HG03039 (cell line): Measurements from ENCODE around the gene GSTM1.
"Not testable (repeated sequence)": the region's sequence is repeated elsewhere in the genome, so short reads cannot be mapped to it uniquely, and the experiment has no call there.

Experiments
- ATAC-seq: cut with Tn5 transposase; IDR thresholded peaks from one replicate; pipeline ENCODE4 v1.9.1; 2021; ENCODE audit warnings: mild to moderate bottlenecking, moderate library complexity; ENCODE audit not compliant: unreplicated experiment

Gene GSTM1

DNA sequence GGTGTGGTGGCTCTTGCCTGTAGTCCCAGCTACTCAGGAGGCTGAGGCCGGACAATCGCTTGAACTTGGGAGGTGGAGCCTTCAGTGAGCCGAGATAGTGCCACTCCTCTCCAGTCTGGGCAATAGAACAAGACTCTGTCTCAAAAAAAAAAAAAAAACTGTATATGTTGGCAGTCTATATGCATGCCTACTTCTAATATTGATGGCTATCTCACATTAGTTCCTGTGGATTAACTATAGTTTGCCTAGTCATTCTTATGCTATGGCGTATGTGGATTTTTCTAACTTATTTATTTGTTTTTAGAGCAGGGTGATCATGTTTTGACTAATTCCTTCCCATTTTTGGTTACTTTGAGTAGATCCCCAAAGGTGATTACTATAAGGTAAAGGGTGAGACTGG is 9.4 kb downstream of the GSTM1 start:
- no peak for ATAC-seq

DNA sequence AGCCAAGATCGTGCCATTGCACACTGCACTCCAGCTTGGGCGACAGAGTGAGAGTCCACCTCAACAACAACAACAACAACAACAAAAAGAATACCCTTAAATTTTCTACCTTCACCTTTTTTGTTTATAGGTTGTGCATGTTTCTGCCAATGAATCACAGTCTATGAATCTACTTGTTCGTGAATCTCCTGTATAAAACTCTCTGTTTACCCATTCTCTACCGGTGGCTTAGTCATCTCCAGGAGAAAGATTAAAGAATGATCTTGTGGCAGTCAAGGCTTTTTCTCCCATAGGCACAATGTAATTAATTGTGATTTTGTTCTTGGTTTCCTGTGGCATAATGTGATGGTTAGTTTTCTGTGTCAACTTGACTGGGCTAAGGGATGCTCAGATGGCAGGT is 10.2 kb downstream of the GSTM1 start:
- not testable (repeated sequence) for ATAC-seq

DNA sequence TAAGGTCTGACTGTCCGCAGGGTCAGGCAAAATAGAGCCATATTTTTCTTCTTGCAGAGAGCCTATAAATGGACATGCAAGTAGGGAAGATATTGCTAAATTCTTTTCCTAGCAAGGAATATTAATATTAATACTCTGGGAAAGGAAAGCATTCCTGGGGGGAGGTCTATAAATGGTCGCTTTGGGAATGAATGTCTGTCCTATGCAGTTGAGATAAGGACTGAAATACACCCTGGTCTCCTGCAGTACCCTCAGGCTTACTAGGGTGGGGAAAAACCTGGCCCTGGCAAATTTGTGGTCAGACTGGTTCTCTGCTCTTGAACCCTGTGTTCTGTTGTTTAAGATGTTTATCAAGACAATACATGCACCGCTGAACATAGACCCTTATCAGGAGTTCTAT is 15.3 kb downstream of the GSTM1 start:
- ATAC-seq = not testable (repeated sequence)

DNA sequence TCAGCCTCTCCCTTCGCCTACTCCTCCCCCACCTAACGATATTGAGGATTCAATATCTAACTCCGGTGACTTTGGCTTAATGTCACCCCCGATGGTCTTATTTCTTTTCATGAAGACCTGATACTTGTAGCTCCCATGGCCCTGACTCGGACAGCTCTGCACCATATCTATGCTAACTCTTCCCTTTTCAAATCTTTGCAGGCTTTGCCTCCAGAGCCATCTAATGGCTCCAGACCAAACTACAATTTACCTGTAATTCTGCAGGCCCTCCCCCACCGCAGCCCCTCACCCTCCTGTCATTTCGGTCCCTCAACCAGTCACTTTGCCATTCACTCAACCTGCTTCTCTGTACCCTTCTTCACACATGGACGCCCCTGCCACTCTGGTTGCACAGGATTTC is 16.6 kb downstream of the GSTM1 start:
- no peak for ATAC-seq

DNA sequence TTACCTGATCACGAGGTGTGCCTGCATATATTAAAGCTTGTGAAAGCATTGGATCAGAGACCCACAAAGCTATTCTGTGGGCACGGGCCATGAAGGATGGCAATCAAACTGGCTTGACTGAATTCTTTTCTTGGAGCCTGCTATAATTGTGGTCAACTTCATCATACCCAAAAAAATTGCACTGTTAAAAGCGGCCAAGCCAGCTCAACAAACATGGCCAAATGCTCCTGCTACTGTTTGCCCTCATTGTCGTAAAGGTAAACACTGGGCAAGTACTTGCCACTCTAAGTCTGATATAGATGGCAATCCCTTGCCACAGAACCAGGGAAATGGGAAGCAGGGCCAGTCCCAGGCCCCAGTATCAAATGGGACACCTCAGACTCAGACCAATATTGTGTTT is 17.8 kb downstream of the GSTM1 start:
- ATAC-seq = no peak

DNA sequence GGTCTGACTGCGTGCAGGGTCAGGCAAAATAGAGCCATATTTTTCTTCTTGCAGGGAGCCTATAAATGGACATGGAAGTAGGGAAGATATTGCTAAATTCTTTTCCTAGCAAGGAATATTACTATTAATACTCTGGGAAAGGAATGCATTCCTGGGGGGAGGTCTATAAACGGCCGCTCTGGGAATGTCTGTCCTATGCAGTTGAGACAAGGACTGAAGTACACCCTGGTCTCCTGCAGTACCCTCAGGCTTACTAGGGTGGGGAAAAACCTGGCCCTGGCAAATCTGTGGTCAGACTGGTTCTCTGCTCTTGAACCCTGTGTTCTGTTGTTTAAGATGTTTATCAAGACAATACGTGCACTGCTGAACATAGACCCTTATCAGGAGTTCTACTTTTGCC is 21.3 kb downstream of the GSTM1 start:
- ATAC-seq = not testable (repeated sequence)

DNA sequence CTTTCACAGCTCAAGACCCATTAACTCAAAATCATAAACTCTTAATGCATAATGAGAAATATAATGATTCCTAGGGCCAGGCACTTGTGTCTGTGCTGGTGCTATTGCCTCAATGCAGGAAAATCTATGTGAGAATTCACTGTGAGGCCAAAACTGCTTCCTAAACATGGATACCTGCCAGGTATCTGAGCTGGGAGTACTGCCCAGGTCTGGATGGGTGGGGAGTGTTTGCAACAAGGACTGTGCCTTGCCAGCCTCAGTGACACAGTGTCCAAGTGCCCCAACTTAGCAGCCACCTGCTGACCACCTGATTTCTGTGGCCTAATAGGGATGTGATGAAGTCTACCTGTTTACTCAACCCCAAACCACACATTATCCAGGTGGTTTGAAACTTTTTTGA is 22.2 kb downstream of the GSTM1 start:
- ATAC-seq = not testable (repeated sequence)

DNA sequence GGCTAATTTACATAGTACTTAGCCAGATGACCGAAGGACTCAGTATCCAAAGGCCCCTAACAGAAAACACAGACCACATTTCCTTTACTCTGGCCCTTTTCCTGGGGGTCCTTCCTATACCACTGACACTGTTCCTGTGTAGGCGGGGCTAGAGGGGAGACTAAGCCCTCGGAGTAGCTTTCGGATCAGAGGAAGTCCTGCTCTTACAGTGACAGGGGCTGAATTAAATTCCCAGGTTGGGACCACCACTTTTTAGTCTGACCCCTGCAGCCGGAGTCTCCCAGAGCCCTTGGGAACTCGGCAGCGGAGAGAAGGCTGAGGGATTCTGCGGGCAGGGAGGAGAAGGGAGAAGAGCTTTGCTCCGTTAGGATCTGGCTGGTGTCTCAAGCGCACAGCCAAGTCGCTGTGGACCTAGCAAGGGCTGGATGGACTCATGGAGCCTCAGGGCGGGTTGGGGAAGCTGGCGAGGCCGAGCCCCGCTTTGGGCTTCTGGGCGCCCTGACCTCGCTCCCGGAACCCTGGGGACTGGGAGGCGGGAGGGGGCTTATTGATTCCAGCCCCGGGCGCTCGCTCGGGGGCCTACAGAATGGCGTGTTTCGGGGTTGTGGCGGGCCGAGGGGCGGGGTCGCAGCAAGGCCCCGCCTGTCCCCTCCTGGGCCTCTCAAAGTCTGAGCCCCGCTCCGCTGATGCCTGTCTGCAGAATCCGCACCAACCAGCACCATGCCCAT is 24.1 kb downstream of the GSTM1 start, which contains the start of gene GSTM5:
TSS of gene GSTM5 (plus strand) at position 659 of the 728 bp plus-strand sequence. CDS start at position 721, 62 bp downstream.
- ATAC-seq = not testable (repeated sequence)

DNA sequence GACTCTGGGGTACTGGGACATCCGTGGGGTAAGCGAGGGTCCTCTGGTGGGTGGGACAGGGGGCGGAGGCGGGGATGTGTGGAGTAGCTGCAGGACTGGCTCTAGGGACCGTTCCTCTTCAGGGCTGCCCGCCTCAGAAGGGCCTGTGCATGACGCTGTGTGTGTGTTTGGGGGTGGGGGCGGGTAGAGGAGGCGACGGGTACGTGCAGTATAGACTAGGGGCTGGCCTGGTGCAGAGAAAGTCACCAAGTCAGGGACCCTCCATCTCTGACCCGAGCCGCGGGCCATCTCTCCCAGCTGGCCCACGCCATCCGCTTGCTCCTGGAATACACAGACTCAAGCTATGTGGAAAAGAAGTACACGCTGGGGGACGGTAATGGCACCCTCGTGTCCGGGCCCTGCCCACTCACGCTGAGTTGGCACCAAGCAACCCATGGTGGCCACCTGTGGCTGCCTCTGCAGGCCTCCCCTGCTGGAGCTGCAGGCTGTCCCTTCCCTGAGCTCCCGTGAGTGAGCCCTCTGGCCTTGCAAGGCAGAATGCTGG is 24.8 kb downstream of the GSTM1 start:
- ATAC-seq = no peak

DNA sequence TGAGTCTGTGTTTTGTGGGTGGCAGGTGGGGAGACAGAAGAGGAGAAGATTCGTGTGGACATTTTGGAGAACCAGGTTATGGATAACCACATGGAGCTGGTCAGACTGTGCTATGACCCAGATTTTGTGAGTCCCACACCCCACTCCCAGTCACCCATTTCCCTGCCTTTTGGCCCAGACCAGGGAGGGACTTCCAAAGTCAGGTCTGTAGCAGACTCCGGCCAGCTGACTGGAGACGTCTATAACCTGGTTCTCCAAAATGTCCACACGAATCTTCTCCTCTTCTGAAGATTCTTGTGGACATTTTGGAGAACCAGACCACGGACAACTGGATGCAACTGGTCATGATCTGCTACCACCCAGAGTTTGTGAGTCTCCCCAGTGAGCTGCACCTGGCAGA is 26.0 kb downstream of the GSTM1 start:
- ATAC-seq = no peak

DNA sequence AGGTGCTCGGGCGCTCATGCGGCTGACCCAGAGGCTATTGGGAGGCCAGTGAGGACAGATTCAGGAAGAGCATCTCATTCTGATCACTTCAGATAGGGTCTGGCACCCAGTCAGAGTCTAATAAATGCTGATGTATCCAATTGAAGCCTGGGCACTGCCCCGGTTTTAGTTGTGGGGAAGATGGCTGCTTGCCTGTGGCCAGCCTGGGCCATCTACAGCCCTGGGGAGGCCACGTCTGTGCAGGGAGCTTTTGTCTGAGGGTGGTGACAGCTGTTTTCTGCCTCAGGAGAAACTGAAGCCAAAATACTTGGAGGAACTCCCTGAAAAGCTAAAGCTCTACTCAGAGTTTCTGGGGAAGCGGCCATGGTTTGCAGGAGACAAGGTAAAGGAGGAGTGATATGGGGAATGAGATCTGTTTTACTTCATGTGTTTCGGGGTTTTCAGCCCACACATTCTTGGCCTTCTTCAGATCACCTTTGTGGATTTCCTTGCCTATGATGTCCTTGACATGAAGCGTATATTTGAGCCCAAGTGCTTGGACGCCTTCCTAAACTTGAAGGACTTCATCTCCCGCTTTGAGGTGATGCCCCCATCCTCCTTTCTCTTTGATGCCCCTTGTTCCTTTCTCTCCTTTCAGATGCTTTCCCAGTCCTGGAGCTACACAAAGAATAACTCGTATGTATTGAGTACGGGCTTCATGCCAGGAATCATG is 27.2 kb downstream of the GSTM1 start:
- ATAC-seq = no peak

DNA sequence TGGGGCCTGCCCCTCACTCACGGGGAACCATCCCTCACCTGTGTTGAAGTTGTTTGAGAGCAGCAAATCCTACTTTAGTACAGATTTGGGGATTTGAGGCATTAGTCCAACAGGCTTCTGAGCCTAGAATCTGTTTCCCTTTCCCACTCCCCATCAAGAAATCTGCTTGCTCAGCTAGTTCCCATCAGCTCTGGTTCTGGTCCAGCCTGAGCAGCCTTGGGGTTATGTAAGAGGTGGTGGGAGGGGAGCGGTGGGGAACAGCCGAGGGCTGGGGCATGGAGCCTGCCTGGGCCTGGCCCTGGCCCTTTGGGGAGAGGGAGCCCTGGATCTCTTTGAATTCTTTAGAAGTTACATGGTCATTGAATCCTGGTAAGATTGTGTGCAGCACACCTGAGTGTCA is 28.5 kb downstream of the GSTM1 start:
- ATAC-seq = no peak

DNA sequence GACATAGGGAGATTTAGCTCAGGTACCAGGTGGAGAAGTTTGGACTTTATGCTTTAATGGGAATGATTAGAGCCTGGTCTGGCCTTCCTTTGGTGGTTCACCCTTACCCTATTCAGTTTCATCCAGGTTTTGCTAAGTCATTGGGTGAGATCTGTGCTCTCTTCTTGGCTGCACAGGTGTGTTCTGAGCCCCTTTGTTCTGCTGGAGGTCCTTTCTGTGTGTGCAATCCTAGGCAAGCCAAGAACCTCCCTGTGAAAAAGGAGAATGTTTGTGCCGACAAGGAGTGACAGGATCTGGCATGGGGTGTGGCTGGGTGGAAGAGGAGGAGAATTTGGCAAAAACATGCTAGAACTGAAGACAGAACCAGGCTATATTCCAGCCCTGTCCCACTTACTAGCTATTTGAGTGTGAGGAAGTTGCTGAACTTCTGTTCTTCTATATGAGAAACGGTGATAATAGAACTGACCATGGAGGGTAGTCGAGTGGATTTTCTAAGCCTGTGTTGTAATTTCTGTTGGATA is 29.0 kb downstream of the GSTM1 start:
- ATAC-seq = no peak

DNA sequence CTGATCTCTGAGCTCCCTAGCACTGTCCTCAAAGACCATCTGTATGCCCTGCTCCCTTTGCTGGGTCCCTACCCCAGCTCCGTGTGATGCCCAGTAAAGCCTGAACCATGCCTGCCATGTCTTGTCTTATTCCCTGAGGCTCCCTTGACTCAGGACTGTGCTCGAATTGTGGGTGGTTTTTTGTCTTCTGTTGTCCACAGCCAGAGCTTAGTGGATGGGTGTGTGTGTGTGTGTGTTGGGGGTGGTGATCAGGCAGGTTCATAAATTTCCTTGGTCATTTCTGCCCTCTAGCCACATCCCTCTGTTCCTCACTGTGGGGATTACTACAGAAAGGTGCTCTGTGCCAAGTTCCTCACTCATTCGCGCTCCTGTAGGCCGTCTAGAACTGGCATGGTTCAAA is 30.1 kb downstream of the GSTM1 start:
- ATAC-seq = no peak

DNA sequence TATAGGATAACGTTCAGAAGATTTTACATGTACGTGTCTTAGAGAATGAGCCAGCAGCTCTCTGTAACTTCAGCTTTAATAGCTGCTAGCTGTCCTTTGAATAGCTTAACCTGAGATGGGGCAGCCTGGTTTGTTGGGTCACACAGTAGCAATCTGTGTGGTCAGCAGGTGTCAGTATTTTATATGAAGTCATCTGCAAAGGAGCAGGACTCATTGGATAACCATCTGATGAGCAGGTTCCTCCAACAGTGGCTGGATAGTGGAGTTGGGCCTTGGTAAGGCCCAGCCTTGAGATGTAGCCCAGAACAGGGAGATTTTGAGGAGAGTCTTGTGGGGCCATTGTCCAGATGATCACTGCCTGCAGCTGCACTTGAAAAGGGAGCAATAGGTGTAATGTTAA is 30.9 kb downstream of the GSTM1 start:
- ATAC-seq = no peak

DNA sequence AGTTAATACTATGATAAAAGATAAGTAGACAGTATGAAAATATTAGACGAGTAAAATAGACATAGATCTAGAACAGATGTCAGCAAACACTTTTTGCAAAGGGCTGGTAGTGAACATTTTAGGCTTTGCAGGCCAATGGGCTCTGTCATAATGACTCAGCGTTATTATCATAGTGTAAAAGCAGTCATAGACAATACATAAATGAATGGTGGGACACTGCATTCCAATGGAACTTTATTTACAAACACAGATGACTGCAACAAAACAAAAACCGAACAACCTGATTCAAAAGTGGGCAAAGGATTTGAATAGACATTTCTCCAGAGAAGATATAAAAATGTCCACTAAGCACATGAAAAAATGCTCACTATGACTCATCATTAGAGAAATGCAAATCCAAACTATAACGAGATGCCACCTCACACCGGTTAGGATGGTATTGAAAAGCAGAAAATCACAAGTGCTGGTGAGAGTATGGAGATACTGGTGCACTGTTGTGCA is 31.8 kb downstream of the GSTM1 start:
- ATAC-seq = no peak

DNA sequence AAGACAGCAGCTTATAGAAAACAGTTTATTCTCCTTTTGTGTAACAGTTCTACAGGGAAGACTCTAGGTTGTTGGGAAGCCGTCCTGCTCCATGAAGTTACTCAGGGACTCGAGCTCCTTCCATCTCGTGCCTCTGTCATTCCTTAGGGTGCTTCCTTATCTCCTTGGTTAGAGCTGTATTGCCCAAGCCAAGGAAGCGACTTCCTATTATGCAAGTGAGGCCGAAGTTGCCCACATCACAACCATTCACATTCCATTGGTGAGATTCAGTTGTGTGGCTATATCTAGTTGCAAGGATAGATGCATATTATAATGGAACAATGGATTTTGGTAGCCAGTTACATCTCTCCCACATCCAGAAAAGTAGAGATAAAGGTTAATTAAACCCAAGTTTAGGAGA is 33.4 kb downstream of the GSTM1 start:
- no peak for ATAC-seq

DNA sequence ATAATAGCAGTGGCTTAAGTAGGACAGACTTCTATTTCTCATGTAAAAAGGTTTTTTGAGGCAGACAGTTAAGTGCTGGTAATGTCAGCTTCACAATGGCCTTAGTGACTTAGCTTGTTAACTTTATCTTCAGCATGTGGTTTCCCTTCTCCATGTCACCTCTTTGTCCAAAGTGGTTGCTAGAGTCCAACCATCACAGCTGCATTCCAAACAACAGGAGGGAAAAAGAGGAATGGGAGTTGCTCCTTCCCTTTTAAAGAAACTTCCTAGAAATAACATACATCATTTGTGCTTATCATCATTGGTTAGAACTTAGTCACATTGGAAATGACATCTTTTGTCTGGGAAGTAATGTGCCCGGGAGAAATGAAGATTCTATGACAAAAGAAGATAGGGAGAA is 34.4 kb downstream of the GSTM1 start:
- ATAC-seq = no peak

DNA sequence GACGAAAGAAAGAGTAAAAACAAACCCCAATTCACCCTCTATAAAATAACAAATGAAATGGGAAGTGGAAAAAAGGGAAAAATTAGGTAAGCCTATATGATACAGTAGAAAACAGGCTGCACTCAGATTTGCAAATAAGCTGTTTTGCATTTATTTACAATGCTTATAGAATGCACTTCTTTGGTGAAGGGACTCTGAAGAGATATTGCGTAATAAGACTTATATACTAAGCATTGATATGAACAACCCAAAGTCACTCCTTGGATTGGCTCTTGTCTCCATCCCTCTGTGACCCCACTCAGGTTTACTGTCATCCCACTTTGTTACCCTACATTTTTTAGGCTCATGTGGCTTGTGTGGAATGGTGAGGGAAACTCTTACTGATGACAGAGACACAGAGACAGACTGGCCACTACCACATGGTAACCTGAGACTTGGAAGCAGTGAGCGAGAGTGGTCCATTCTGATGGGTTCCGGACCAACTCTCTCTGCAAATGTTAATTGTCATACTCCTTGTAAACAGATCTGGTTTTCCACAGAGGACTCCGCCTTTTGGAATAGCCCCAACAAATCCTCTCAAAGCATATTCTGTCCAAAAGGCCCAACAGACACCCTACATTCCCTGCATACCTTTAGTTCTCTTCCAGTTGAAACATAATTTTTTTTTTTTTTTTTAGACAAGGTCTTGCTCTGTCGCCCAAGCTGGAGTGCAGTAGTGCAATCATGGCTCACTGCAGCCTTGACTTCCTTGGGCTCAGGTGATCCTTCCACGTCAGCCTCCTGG is 35.5 kb downstream of the GSTM1 start:
- ATAC-seq = no peak

DNA sequence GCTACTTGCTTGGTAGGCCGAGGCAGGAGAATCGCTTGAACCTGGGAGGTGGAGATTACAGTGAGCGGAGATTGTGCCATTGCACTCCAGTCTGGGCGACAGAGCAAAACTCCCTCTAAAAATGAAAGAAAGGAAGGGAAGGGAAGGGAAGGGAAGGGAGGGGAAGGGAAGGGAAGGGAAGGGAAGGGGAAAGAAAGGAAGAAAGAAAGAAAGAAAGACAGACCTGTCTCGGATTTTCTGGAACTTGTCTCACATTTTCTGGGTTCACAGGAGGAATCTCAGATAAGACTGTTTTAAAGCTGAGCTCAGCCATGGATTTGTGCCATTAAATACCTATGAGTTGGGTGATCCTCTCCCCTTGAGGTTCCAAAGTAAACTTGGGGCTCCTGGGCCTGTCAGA is 37.3 kb downstream of the GSTM1 start:
- ATAC-seq = no peak

DNA sequence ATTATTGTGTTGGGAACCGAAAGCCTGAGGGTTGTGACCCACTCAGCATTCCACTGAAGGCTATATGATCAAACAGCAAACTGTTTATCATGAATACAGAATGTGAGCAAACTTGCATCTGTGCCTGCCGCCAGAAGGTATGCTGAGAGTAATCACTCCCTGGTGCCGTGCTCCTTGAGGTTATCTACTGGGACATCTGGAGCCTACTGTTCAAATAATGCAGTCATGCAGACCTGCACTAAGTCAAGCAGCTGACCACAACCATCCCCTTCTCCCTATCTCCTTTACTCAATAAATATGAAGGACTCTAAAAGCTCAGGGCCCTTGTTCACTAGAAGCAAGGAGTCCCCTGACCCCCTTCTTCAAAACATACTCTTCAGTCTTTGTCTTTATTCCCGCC is 37.9 kb downstream of the GSTM1 start:
- ATAC-seq = no peak
